SK-N-MC (cell line): ENCODE results near the gene UTP4.

Source experiments
- DNase-seq: peaks from one replicate; pipeline ENCODE4 v3.0.0-alpha.2; 2011; ENCODE audit warnings: low read depth, low spot score
- H3K27ac ChIP-seq: fragments of 200-600 bp; sonication (generic); 2 replicates; pipeline ENCODE4 v1.5.1; 2016; ENCODE audit warnings: mixed run types
- H3K36me3 ChIP-seq: fragments of 200-600 bp; sonication (generic); 2 replicates; pipeline ENCODE4 v1.6.1; 2017; ENCODE audit warnings: antibody characterized with exemption, low read length, mixed read lengths; ENCODE audit not compliant: insufficient read depth
- H3K4me3 ChIP-seq: fragments of 200-600 bp; sonication (generic); 2 replicates; pipeline ENCODE4 v1.5.1; 2016
- H3K9ac ChIP-seq: fragments of 200-600 bp; sonication (generic); 2 replicates; pipeline ENCODE4 v1.8.0; 2017; ENCODE audit warnings: mixed run types, mixed read lengths; ENCODE audit not compliant: insufficient read length
- H3K9me3 ChIP-seq: fragments of 200-600 bp; sonication (generic); 2 replicates; pipeline ENCODE4 v1.6.1; 2017; ENCODE audit warnings: low read depth, mild to moderate bottlenecking, antibody characterized with exemption, low read length, moderate library complexity, mixed read lengths
- EZH2 ChIP-seq: fragments of 200-600 bp; sonication (generic); IDR thresholded peaks from one replicate; pipeline ENCODE4 v1.6.1; 2017; ENCODE audit warnings: antibody characterized with exemption
- FOXP2 ChIP-seq: optimal IDR thresholded peaks from 2 replicates; pipeline ENCODE3; 2011; ENCODE audit warnings: mild to moderate bottlenecking, moderate library complexity; ENCODE audit not compliant: insufficient read depth; ENCODE audit errors: extremely low read length, control extremely low read depth
- POLR2AphosphoS5 ChIP-seq: IDR thresholded peaks from 2 replicates; pipeline ENCODE4 v1.6.1; 2012; ENCODE audit warnings: mild to moderate bottlenecking, low read depth, low read length, borderline replicate concordance

Gene UTP4

DNA sequence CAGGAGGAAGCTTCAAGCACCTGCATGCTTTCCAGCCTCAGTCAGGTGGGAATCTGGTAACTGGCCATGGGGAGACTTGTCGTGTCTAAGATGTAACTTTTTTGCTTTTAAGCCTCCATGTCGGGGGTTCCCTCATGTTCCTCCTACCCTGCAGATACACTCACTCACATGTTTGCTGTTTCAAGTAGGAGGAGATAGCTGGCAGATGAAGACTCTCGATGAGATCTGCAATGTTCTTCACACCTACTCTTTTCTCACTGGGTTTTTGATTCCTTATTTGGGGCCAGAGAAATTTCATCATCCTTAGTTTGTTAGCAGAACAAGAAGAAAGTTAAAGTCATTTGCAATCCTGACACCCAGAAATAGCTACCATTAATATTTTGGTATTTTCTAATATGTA, 24.7 kb downstream of the UTP4 start:
- Histone ChIP-seq H3K4me3 (no peak overlapping the region), H3K36me3 (peaks cover 56% of the 10 kb centered on the region), H3K27ac (no peak overlapping the region), H3K9me3 (no peaks in the 10 kb centered on the region), H3K9ac (no peak overlapping the region)
- no peak for DNase-seq
- TF ChIP-seq POLR2AphosphoS5 (no peak), EZH2 (no peak), FOXP2 (no peak)

GRCh38 chr16:69160192-69160591, 27.7 kb downstream of the UTP4 start:
- Histone ChIP-seq H3K4me3 (no peak overlapping the region), H3K9me3 (no peaks in the 10 kb centered on the region), H3K27ac (no peak overlapping the region), H3K36me3 (peaks cover 42% of the 10 kb centered on the region), H3K9ac (no peak overlapping the region)
- no peak for TF ChIP-seq POLR2AphosphoS5
- no peak for DNase-seq

GRCh38 chr16:69165584-69165983, 33.1 kb downstream of the UTP4 start:
- H3K9me3 ChIP-seq, result no peaks in the 10 kb centered on the region
- TF ChIP-seq EZH2 (no peak), FOXP2 (no peak), POLR2AphosphoS5 (no peak)
- H3K9ac ChIP-seq, result no peak overlapping the region
- H3K4me3 ChIP-seq, result no peak overlapping the region
- no peak for DNase-seq
- H3K36me3 ChIP-seq, result peaks cover 43% of the 10 kb centered on the region
- no peak overlapping the region for H3K27ac ChIP-seq

- no peak overlapping the region for H3K9ac ChIP-seq
- H3K27ac ChIP-seq, result no peak overlapping the region
- DNase-seq, result no peak
- no peak overlapping the region for H3K4me3 ChIP-seq
- no peaks in the 10 kb centered on the region for H3K9me3 ChIP-seq
- H3K36me3 ChIP-seq, result peaks cover 37% of the 10 kb centered on the region
- TF ChIP-seq EZH2, result no peak
- TF ChIP-seq POLR2AphosphoS5, result no peak
- TF ChIP-seq FOXP2, result no peak
These were observed 33.9 kb downstream of the UTP4 start for GRCh38 chr16:69166221-69166833.

- Histone ChIP-seq H3K4me3 (no peak overlapping the region), H3K27ac (no peak overlapping the region), H3K9ac (no peak overlapping the region), H3K9me3 (no peaks in the 10 kb centered on the region), H3K36me3 (peaks cover 34% of the 10 kb centered on the region)
- DNase-seq, result no peak
- TF ChIP-seq POLR2AphosphoS5, result no peak
- TF ChIP-seq EZH2, result no peak
- TF ChIP-seq FOXP2, result no peak
These were observed 34.8 kb downstream of the UTP4 start for GRCh38 chr16:69166946-69167930.

DNA sequence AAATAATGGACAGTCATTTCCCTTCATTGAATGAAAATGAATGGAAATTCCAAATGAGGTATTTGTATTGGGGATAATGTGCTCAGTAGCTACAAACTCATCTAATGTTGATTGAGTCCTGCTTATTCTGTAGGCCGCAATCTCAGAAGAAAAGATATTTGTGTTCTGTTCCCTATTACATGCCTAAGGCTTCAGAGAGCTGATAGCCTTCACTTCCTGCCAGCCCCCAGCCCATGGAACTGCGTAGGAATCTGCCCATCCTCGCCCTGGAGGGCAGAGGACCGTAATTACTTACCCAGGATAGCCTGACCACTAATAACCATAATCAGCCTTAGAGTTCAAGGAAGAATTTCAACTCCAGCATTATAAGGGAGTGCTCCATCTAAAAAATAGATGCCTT, 36.6 kb downstream of the UTP4 start:
- TF ChIP-seq POLR2AphosphoS5, result no peak
- TF ChIP-seq FOXP2, result no peak
- no peak for TF ChIP-seq EZH2
- Histone ChIP-seq H3K9me3 (no peaks in the 10 kb centered on the region), H3K27ac (no peak overlapping the region), H3K4me3 (no peak overlapping the region), H3K36me3 (peaks cover 29% of the 10 kb centered on the region), H3K9ac (no peak overlapping the region)
- DNase-seq, result no peak

DNA sequence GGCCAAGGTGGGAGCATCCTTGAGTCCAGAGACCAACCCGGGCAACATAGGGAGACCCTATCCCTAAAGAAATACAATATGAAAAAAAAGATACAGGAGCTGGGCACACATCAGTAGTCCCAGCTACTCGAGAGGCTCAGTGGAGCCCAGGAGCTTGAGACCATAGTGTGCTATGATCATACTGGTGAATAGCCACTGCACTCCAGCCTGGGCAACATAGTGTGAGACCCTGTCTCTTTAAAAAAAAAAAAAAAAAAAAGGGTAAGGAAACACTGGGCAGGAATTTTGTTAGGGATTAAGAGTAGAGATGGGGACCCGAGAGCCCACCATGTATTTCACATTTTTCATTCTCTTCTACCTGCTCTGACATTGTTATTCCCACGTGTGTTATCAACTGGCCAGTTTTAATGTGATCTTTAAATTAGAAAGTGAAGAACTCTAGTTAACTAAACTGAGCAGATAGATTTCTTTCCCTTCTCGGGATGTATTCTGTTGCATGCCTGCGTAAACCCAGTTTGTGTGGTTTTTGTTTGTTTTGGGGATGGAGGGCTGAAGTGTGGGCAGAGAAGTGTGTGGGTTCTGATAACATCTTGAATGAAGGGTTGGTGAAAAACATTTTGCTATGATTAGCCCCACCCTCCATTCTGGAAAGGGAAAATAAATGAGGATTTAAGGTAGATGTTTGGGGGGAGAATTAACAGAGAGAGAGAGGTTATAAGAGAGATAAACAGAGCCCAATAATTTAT, 37.3 kb downstream of the UTP4 start:
- no peak overlapping the region for H3K27ac ChIP-seq
- no peak overlapping the region for H3K9ac ChIP-seq
- DNase-seq, result no peak
- H3K36me3 ChIP-seq, result peaks cover 29% of the 10 kb centered on the region
- TF ChIP-seq EZH2 (no peak), FOXP2 (no peak), POLR2AphosphoS5 (no peak)
- H3K9me3 ChIP-seq, result no peaks in the 10 kb centered on the region
- H3K4me3 ChIP-seq, result no peak overlapping the region
